HCT116 (cell line): ENCODE data around the gene FRMPD4. TPM values are rescaled to one million over a fixed set of nuclear protein-coding genes. Genes with fewer than 3 reads are reported as not detected.

Source experiments
- ATAC-seq: fragments of 200-7000 bp; cut with Tn5 transposase; 2 replicates; pipeline ENCODE4 v1.9.1; 2020; ENCODE audit warnings: mild to moderate bottlenecking, moderate library complexity
- BruUV-seq: library from RNA; stranded (reverse); fragments of 400-500 nt; replicated peaks from 2 replicates; lab custom pipeline; 2021; lab: Mats Ljungman, UMichigan
- CTCF ChIA-PET: fragments of 300-600 bp; sonication (Branson Sonifier 250); formaldehyde crosslinking; loops from one replicate; lab custom pipeline; 2021; ENCODE audit warnings: antibody characterized with exemption; lab: Charles Lee
- POLR2A ChIA-PET: fragments of 300-600, 350-600 bp; sonication (Branson Sonifier 250); formaldehyde crosslinking; loops from one replicate; lab custom pipeline; 2021; ENCODE audit warnings: antibody characterized with exemption; lab: Charles Lee
- RAD21 ChIA-PET, 2 experiments: fragments of 300-600 bp; sonication (Branson Sonifier 250); formaldehyde crosslinking; loops; one replicate each; lab custom pipeline; 2023; ENCODE audit warnings: low total read pairs in 2 of 2; ENCODE audit not compliant: uncharacterized antibody in 2 of 2, unreplicated experiment in 2 of 2, low non-redundant PET in 1 of 2; lab: Charles Lee
- DNase-seq: peaks from one replicate; pipeline ENCODE4 v3.0.0-alpha.2; 2010; ENCODE audit warnings: low read depth, low spot score
- H2AFZ ChIP-seq: fragments of 200-600 bp; shearing (Covaris generic), sonication (generic); 2 replicates; pipeline ENCODE4 v1.6.1; 2017; ENCODE audit warnings: low read depth, mixed run types, mixed read lengths, antibody characterized with exemption, low read length; ENCODE audit not compliant: poor library complexity, severe bottlenecking
- H3K27ac ChIP-seq: 2 replicates; pipeline ENCODE4 v1.5.1; 2012; ENCODE audit warnings: low read depth, low read length
- H3K27me3 ChIP-seq: fragments of 200-600 bp; sonication (generic); 2 replicates; pipeline ENCODE4 v1.6.1; 2016; ENCODE audit warnings: mixed run types, low read length, mixed read lengths; ENCODE audit not compliant: insufficient read depth
- H3K36me3 ChIP-seq, 2 experiments: fragments of 200-500 bp in 1 of 2; fragments of 200-600 bp in 1 of 2; sonication (Bioruptor generic) in 1 of 2; sonication (generic) in 1 of 2; 2 replicates each; pipeline versions ENCODE4 v1.5.1 to v1.6.1; 2014 to 2016; ENCODE audit warnings: low read length in 2 of 2, inconsistent platforms in 1 of 2, mixed read lengths in 1 of 2, mixed run types in 1 of 2; ENCODE audit not compliant: insufficient read depth in 2 of 2, control insufficient read depth in 1 of 2
- H3K4me1 ChIP-seq, 2 experiments: fragments of 200-600 bp in 1 of 2; sonication (generic) in 1 of 2; 2 replicates each; pipeline versions ENCODE4 v1.5.1 to v1.6.1; 2012 to 2017; ENCODE audit warnings: low read length in 2 of 2, inconsistent platforms in 1 of 2, mild to moderate bottlenecking in 1 of 2, mixed read lengths in 1 of 2, mixed run types in 1 of 2, moderate library complexity in 1 of 2; ENCODE audit not compliant: insufficient read depth in 2 of 2, control insufficient read depth in 1 of 2
- H3K4me2 ChIP-seq: fragments of 200-600 bp; sonication (generic); 2 replicates; pipeline ENCODE4 v1.6.1; 2017; ENCODE audit warnings: mixed run types, low read length, mixed read lengths
- H3K4me3 ChIP-seq, 2 experiments: fragments of 200-600 bp in 1 of 2; sonication (generic) in 1 of 2; replicated peaks in 1 of 2; 2 replicates each; pipeline ENCODE4 v1.5.1; 2011 to 2016; ENCODE audit warnings: low read length in 2 of 2, control low read depth in 1 of 2, low read depth in 1 of 2, mild to moderate bottlenecking in 1 of 2, mixed read lengths in 1 of 2, mixed run types in 1 of 2
- H3K79me2 ChIP-seq: fragments of 200-600 bp; sonication (generic); 2 replicates; pipeline ENCODE4 v1.6.1; 2017; ENCODE audit warnings: mild to moderate bottlenecking, mixed run types, low read length, moderate library complexity, mixed read lengths; ENCODE audit not compliant: insufficient read depth
- H3K9ac ChIP-seq: fragments of 200-600 bp; sonication (generic); 2 replicates; pipeline ENCODE4 v1.6.1; 2016; ENCODE audit warnings: low read length, mixed read lengths
- H3K9me2 ChIP-seq: fragments of 200-600 bp; sonication (generic), shearing (Covaris generic); 2 replicates; pipeline ENCODE4 v1.6.1; 2017; ENCODE audit warnings: mixed run types, mild to moderate bottlenecking, moderate library complexity; ENCODE audit not compliant: insufficient read depth
- H3K9me3 ChIP-seq, 2 experiments: fragments of 200-500 bp in 1 of 2; fragments of 200-600 bp in 1 of 2; sonication (Bioruptor generic) in 1 of 2; sonication (generic) in 1 of 2; 2 replicates each; pipeline ENCODE4 v1.6.1; 2014 to 2017; ENCODE audit warnings: low read length in 2 of 2, mixed read lengths in 2 of 2, inconsistent platforms in 1 of 2, low read depth in 1 of 2, mild to moderate bottlenecking in 1 of 2, mixed run types in 1 of 2, moderate library complexity in 1 of 2; ENCODE audit not compliant: control insufficient read depth in 1 of 2, insufficient read depth in 1 of 2
- H4K20me1 ChIP-seq: fragments of 200-600 bp; sonication (generic), shearing (Covaris generic); 2 replicates; pipeline ENCODE4 v1.6.1; 2017; ENCODE audit warnings: mixed run types, mild to moderate bottlenecking, moderate library complexity; ENCODE audit not compliant: insufficient read depth
- CTCF ChIP-seq, 3 experiments: fragments of 200-600 bp in 1 of 3; sonication (generic) in 1 of 3; IDR thresholded peaks in 2 of 3; conservative IDR thresholded peaks in 1 of 3; 2 replicates each; pipeline ENCODE4 v1.5.1; 2012 to 2017; ENCODE audit warnings: low read depth in 2 of 3, low read length in 2 of 3, antibody characterized with exemption in 1 of 3, borderline replicate concordance in 1 of 3, control low read depth in 1 of 3, mild to moderate bottlenecking in 1 of 3, mixed read lengths in 1 of 3, mixed run types in 1 of 3, moderate library complexity in 1 of 3; ENCODE audit not compliant: insufficient read depth in 1 of 3
- EZH2phosphoT487 ChIP-seq: fragments of 200-600 bp; IDR thresholded peaks from 2 replicates; pipeline ENCODE4 v1.6.1; 2018; ENCODE audit warnings: antibody characterized with exemption, borderline replicate concordance
- FOSL1 ChIP-seq: IDR thresholded peaks from 2 replicates; pipeline ENCODE4 v1.6.1; 2012; ENCODE audit warnings: low read depth
- POLR2AphosphoS5 ChIP-seq: IDR thresholded peaks from 2 replicates; pipeline ENCODE4 v1.6.1; 2011; ENCODE audit warnings: mild to moderate bottlenecking, low read depth, low read length, moderate library complexity
- RAD21 ChIP-seq: IDR thresholded peaks from 2 replicates; pipeline ENCODE4 v1.6.1; 2012; ENCODE audit warnings: low read depth, mild to moderate bottlenecking
- SRF ChIP-seq: IDR thresholded peaks from 2 replicates; pipeline ENCODE4 v1.6.1; 2012; ENCODE audit warnings: low read depth
- intact Hi-C: fragments of 100-400 bp; cut with micrococcal nuclease; formaldehyde crosslinking; loops from 2 replicates; pipeline ENCODE4 v1.10.0; 2022
- total RNA-seq: library from RNA; stranded (reverse); gene quantifications from one replicate; pipeline ENCODE4 v1.2.1, GENCODE V29; 2021; ENCODE audit not compliant: unreplicated experiment

FRMPD4 gene
- total RNA-seq, 1 experiment from 2014 or later: not detected

DNA sequence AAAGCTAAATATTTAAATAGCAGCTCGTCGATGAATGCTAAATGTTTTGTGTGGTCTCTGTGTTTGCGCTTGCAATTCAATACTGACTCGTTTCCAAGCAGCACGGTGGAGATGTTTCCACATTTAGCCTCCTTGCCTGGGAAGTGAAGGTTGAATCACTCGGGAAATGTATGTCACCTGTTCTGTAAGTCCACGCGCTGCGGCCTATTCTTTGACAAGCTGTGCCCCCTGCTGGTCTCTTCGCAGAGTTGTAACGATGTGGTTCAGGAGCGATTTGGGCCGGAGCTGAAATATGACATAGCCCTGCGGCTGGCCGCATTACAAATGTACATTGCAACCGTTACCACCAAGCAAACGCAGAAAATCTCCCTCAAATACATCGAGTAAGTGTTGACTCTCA is 563.4 kb downstream of the FRMPD4 start:
- no peak overlapping the region for H3K4me3 ChIP-seq
- H3K9me2 ChIP-seq: no peaks in the 10 kb centered on the region
- no peaks in the 10 kb centered on the region for H3K4me1 ChIP-seq
- intact Hi-C loops: loop anchor here (2.0 to 5.0 kb wide), 5 partner anchors 69 to 1331 kb away; no protein-coding TSS in a partner anchor
- no peaks in the 10 kb centered on the region for H3K36me3 ChIP-seq
- ATAC-seq (peak; percentile 91), DNase-seq (peak; percentile 62)
- no peak overlapping the region for H3K9ac ChIP-seq
- CTCF ChIA-PET: interaction anchor here (1.0 to 2.2 kb wide), 5 partner anchors 67 to 200 kb away, joined by 3 to 16 read pairs (median 3); no protein-coding TSS in a partner anchor
- H3K79me2 ChIP-seq: no peaks in the 10 kb centered on the region
- POLR2A ChIA-PET: no interaction called here
- H3K9me3 ChIP-seq: no peaks in the 10 kb centered on the region
- H3K27me3 ChIP-seq: 0 out of 2 replicates have a peak, but pooled peaks cover 3% of the 10 kb centered on the region
- H3K27ac ChIP-seq: no peak overlapping the region
- no TSS peak for BruUV-seq
- TF ChIP-seq FOSL1: no peak
- peak; percentile 69 for TF ChIP-seq RAD21
- peak; percentile 42 to 58 (median 52); a peak in 5 of 6 replicates for TF ChIP-seq CTCF (IDR thresholded peaks at IDR 0.05 in 2 of 3, conservative IDR thresholded peaks at IDR 0.05 in 1 of 3; ENCODE audit: borderline replicate concordance in 1 of 3, insufficient read depth in 1 of 3, low read depth in 2 of 3, low read length in 2 of 3)
- no peak for TF ChIP-seq EZH2phosphoT487
- RAD21 ChIA-PET: no interaction called here
- no peaks in the 10 kb centered on the region for H4K20me1 ChIP-seq
- no peak overlapping the region for H2AFZ ChIP-seq
- no peak overlapping the region for H3K4me2 ChIP-seq

DNA sequence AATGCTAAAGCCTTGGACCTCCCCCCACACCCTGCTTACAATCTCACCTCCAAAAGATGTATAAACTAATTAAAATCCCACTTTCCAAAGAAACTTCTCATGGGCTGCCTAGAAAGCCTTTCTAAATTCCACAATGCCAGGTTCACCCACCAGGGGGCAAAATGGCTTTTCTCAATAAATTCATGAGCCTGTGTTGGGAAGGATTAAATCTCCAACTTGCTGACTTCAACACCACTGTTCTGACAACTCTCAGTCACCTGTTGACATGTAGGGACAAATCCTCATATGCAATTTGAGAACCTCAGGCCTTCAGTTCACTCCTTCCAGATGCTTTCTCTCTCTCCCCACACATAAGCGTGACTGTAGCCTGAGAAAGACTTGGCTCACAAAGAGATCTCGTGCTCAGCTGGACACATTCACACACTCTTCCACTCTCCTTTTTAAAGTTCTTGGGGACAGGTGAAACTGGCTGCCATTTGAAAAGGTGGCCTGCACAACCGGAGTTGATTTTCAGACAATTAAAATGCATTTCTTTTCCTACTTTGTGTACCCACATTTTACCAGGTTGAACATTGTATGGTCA is 564.3 kb downstream of the FRMPD4 start:
- ChIA-PET RAD21 (no interaction called here), CTCF (interaction anchor here (2.2 kb wide), 1 partner anchor 68 kb away, joined by 16 read pairs; no protein-coding TSS in a partner anchor), POLR2A (no interaction called here)
- H3K4me2 ChIP-seq: no peak overlapping the region
- peak; percentile 3 for DNase-seq
- H3K9me3 ChIP-seq: no peaks in the 10 kb centered on the region
- 0 out of 2 replicates have a peak, but pooled peaks have one; percentile 32 for ATAC-seq
- H3K36me3 ChIP-seq: no peaks in the 10 kb centered on the region
- H3K79me2 ChIP-seq: no peaks in the 10 kb centered on the region
- H3K4me1 ChIP-seq: no peaks in the 10 kb centered on the region
- H3K4me3 ChIP-seq: no peak overlapping the region
- H3K27ac ChIP-seq: no peak overlapping the region
- no TSS peak for BruUV-seq
- no peak overlapping the region for H3K9ac ChIP-seq
- intact Hi-C loops: loop anchor here (2.0 to 5.0 kb wide), 4 partner anchors 68 to 1330 kb away; no protein-coding TSS in a partner anchor
- H2AFZ ChIP-seq: no peak overlapping the region
- H4K20me1 ChIP-seq: no peaks in the 10 kb centered on the region
- no peaks in the 10 kb centered on the region for H3K9me2 ChIP-seq
- H3K27me3 ChIP-seq: 0 out of 2 replicates have a peak, but pooled peaks cover 3% of the 10 kb centered on the region
- TF ChIP-seq SRF: no peak
- no peak for TF ChIP-seq EZH2phosphoT487
- TF ChIP-seq RAD21: peak; percentile 54
- TF ChIP-seq POLR2AphosphoS5: no peak
- TF ChIP-seq CTCF (IDR thresholded peaks at IDR 0.05 in 2 of 3, conservative IDR thresholded peaks at IDR 0.05 in 1 of 3; ENCODE audit: borderline replicate concordance in 1 of 3, insufficient read depth in 1 of 3, low read depth in 2 of 3, low read length in 2 of 3): peak; percentile 43 to 60 (median 55); a peak in 5 of 6 replicates
